Activated CD8-positive, alpha-beta memory T cell treated with anti-CD3 and anti-CD28 coated beads, Interleukin-2, amount 50 U/mL, for 24 hours (primary cell): ENCODE data around the gene CALR.
"Not testable (repeated sequence)": the region's sequence is repeated elsewhere in the genome, so short reads cannot be mapped to it uniquely, and the experiment has no call there.

ENCODE experiments used
- DNase-seq: peaks from one replicate; pipeline ENCODE4 v3.0.0-alpha.2; 2020; ENCODE audit errors: extremely low read depth

The CALR gene

DNA sequence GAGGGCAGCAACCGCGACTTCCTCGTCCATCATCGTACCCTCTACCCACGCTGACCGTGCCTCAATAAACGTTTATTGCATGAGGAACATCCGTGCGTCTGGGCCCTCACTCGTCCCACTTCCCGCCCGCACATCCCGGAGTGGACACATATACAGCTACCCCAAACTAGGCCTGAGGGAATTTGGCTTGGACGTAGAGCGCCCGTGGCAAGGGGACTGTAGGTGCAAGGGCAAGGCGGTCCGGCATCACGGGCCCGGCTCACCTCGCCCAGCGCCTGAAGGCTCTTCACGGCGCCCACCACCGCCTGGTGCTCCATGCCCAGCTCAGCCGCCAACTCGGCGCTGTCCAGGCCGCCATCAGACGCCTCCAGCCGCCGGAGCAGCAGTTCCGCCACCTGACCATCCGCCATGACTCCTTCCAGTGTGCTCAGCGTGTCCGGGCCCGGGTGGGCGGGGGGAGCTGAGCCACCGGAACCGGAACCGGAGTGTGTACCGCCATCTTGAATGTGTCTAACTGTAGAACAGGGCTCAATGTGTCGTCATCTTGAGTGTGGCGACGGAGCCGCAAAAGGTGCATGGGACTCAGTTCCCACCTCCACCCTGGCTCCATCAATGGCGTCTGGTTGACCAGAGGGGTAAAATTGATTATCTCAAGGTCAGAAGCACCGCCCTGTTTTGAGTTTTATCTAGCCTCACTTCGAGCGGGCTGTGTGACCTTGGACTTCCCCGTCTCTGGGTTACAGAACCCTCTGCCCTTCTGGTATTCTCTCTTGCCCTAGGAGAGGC lies 4.9 kb upstream of the CALR start, which contains the start of gene FARSA:
Gene FARSA, minus strand, starts transcription at position 425 of the 786 bp plus-strand sequence. Its CDS starts 15 bp downstream, at position 410.
- DNase-seq = peak; percentile 82

DNA sequence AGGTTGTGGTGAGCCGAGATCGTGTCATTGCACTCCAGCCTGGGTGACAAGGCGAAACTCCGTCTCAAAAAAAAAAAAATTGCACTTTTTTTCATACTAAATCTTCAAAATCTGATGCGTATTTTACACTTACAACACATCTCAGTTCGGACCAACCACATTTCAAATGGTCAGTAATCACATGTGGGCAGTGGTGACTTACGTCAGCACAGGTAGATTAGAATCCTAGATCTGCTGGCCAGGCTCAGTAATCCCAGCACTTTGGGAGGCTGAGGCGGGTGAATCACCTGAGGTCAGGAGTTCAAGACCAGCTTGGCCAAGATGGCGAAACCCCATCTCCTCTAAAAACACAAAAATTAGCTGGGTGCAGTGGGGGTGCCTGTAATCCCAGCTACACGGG lies 3.3 kb upstream of the CALR start:
- no peak for DNase-seq

DNA sequence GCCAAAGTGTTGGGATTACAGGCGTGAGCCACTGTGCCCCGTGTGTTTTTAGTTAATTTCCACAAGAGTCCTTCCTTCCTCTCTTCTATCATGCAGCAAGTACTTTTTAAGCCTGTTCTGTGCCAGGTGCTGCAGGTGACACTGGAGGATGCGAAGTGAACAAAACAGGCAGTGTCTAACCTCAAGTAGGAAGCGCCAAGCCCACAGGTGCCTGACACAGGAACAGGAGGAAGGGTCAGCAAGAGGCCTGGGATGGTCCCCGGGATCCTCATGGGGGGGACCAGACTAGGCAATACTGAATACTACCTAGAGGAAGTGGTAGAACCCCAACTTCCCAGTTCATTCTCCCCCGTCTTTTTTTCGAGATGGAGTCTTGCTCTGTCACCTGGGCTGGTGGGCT lies 1.8 kb upstream of the CALR start:
- no peak for DNase-seq

GRCh38 chr19:12937093-12937926 lies 1.1 kb upstream of the CALR start:
- no peak for DNase-seq

GRCh38 chr19:12938779-12939601 lies 581 bp downstream of the CALR start:
- no peak for DNase-seq

GRCh38 chr19:12939975-12940423 lies 1.6 kb downstream of the CALR start:
- DNase-seq = no peak

DNA sequence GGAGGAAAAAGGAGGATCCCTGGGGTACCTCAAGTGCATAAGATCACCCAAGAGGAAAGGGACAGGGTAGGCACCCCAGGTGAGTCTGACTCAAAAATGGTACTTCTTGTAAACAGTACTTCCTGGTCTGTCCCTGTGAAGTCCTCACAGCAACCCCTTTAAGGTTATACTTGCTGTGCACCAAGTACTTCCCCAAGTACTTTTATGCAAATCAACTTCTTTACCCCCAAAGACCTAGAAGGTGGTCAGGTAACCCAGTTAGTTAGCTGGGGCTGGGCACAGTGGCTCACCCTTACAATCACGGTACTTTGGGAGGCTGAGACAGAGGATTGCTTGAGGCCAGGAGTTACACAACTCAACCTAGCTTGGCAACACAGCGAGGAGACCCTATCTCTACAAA lies 2.5 kb downstream of the CALR start:
- no peak for DNase-seq

GRCh38 chr19:12943437-12944044 lies 5.1 kb downstream of the CALR start:
- DNase-seq = no peak

GRCh38 chr19:12944104-12944674 lies 5.8 kb downstream of the CALR start:
- DNase-seq = no peak

DNA sequence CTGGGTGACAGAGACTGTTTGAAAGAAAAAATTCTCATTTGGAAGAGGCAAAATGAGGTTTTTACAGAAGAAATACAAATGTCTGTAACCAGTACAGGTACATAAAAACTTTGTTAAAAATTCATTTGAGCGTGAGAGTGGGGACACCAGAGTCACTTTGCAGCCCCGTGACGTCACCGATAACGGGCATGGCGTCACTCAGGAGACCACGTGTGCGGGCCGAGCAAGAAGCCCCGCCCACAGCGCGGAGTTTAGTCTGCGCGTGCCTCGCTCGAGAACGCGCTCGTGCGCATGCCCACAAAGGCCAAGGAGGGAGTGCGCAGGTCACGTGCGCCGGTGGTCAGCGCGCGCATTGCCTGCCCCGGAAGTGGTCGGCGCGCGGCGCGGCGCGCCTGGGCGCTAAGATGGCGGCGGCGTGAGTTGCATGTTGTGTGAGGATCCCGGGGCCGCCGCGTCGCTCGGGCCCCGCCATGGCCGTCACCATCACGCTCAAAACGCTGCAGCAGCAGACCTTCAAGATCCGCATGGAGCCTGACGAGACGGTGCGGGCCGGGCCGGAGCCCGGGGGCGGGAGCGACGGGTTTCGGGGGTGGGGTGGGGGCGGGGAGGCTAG lies 7.2 kb downstream of the CALR start, which contains the start of gene RAD23A:
Gene RAD23A, plus strand, starts transcription at position 384 of the 613 bp plus-strand sequence. Its CDS starts 87 bp downstream, at position 471.
- peak; percentile 95 for DNase-seq

- no peak for DNase-seq
Observed at GRCh38 chr19:12946092-12946721, 7.8 kb downstream of the CALR start.

DNA sequence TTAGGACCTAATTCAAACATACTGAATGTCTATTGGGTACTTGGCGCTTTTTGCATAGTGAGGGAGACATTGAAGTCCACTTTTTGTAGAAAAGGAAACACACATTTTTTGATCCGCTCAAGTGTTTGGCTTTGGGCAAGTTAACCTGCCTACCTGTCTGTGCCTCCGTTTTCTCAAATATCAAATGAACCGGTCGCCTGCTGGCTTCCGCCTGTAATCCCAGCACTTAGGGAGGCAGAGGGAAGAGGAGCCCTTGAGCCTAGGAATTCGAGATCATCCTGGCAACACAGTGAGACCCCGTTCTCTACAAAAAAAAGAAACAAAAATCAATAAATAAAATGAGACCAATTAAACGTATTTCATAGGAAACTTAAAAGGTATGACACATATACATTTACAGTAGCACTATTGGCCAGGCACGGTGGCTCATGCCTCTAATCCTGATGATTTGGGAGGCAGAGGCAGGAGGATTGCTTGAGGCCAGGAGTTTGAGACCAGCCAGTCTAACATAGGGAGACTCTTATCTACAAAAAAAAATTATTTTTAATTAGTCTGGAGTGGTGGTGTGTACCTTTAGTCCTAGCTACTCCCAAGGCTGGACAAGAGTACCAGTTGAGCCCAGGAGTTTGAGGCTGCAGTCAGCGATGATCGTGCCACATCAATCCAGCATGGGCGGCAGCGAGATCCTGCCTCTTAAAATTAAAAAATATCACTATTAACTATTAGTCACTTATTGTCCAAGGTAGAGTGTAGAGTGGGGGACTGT lies 8.5 kb downstream of the CALR start:
- DNase-seq = no peak

DNA sequence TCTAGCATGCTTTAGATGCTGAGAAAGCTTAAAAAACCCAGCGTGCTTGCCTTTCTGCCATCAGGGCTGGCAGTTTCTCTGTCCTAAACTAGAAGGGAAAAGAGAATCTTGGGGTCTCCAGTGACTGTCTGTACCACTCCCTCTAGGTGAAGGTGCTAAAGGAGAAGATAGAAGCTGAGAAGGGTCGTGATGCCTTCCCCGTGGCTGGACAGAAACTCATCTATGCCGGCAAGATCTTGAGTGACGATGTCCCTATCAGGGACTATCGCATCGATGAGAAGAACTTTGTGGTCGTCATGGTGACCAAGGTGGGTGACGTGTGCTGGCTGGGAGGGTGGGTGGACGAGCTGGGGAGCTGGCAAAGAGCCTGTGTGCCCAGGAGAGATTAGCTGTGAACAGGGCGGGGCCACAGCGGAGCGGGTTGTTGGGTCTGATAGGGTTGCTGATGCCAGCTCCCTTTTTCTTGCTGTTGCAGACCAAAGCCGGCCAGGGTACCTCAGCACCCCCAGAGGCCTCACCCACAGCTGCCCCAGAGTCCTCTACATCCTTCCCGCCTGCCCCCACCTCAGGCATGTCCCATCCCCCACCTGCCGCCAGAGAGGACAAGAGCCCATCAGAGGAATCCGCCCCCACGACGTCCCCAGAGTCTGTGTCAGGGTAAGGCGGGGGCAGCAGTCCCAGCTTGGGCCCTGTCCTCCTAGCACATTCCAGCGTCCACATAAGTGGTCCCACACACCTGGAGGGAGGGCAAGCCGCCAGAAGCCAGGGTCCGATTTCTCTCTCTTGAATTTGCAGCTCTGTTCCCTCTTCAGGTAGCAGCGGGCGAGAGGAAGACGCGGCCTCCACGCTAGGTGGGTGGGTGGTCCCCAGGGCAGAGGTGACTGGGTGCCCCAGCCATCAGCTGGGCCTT lies 9.5 kb downstream of the CALR start:
- DNase-seq = no peak

- no peak for DNase-seq
Observed at GRCh38 chr19:12948612-12949362, 10.4 kb downstream of the CALR start.

DNA sequence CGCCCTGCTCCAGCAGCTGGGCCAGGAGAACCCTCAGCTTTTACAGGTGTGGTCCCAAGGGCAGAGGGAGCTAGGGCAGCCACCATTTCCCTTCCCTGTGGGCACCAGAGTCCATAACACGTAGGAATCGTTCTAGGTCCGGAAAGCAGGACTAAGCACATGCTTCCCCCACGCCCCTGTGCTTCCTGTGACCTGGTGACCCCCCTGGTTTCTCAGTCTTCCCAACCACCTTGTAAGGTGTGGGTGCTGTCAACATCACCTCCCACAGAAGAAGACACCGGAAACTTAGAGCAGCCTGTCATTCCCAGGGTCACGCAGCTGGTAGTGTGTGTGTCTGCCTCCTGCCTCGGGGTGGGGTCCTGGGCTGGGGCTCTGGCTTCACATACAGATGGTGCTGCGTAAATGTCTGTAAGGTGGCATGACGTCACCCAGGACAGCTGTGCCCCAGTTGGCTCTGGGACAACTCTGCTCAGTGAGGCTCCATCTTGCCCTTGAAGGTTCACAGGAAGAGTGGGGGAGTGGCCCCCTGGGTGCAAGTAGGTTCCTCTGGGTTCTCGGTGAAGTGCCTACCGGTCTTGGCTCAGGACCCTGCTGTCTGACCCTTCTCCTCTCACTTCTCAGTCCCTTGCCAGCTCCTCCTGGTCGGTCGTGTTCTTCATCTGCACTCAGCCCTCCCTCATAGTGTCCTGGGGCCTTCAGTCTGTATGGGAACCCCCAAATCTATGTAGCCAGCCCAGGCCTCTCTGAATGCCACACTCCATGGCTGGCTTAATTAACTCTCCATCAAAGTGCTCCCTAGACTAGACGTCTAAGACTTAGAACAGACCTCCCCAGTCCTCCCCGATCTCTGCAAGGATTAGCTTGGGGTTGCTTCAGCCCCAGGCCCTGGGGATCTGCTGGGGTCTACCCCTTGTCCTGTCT lies 11.2 kb downstream of the CALR start:
- no peak for DNase-seq

DNA sequence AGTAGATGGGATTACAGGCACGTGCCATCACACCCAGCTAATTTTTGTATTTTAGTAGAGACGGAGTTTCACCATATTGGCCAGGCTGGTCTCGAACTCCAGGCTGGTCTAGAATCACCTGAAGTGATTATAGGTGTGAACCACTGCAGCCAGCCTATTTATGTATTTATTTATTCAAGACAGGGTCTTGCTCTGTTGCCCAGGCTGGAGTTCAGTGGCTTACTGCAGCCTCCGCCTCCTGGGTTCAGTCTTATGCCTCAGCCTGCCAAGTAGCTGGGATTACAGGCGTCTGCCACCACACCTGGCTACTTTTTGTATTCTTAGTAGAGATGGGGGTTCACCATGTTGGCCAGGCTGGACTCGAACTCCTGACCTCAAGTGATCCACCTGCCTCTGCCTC lies 13.6 kb downstream of the CALR start:
- DNase-seq = not testable (repeated sequence)
